GM18511 (cell line): ENCODE data around the gene DLK1.

ENCODE experiments used
- ATAC-seq: cut with Tn5 transposase; IDR thresholded peaks from one replicate; pipeline ENCODE4 v1.9.1; 2021; ENCODE audit warnings: mild to moderate bottlenecking, moderate library complexity; ENCODE audit not compliant: unreplicated experiment

Gene DLK1

GRCh38 chr14:100787659-100788058, 61.0 kb downstream of the DLK1 start:
- ATAC-seq: no peak
